H1 (cell line): ENCODE measurements around the gene RBMS2. TPM values are rescaled to one million over a fixed set of nuclear protein-coding genes. Genes with fewer than 3 reads are reported as not detected.

Source experiments
- RNF2 ChIP-seq: fragments of 200-900, 300-1000 bp; sonication (generic); IDR thresholded peaks from 2 replicates; pipeline ENCODE4 v1.7.1; 2016; ENCODE audit warnings: borderline replicate concordance, low read depth, mild to moderate bottlenecking, antibody characterized with exemption, low read length; ENCODE audit not compliant: poor library complexity, severe bottlenecking; ENCODE audit errors: missing control alignments
- polyA plus RNA-seq, 7 experiments: library from polyadenylated mRNA; depleted of rRNA in 3 of 7; stranded (reverse) in 5 of 7; unstranded in 2 of 7; fragments of >200 nt in 5 of 7; fragments of 200-250 nt in 2 of 7; gene quantifications; 1 replicate in 5 of 7; 2 replicates in 1 of 7; 4 replicates in 1 of 7; pipeline versions ENCODE4 v1.2.1 to v1.2.3, GENCODE V29; 2011 to 2013; ENCODE audit warnings: missing spikeins in 2 of 7, mixed read lengths in 2 of 7
- total RNA-seq: library from RNA; stranded (reverse); fragmentation: NEBNext Ultra II Directional; extraction: Animal tissue kit (Norgen Biotek cat#: 25700); gene quantifications from 2 replicates; pipeline ENCODE4 v1.2.1, GENCODE V29; 2021

The RBMS2 gene
- total and polyA plus RNA-seq, 2 of the 8 experiments (the other 6 are each of a cell fraction or from before 2014, with no cell fraction given): 9.6 to 31.3 TPM

GRCh38 chr12:56614627-56615026 lies 93.0 kb downstream of the RBMS2 start (continued):
- no peak for TF ChIP-seq RNF2
- TF ChIP-seq, all 59 proteins: peak for 0
